Endodermal cell (in vitro differentiated cells): ENCODE measurements around the gene SPATA2. TPM values are rescaled to one million over a fixed set of nuclear protein-coding genes. Genes with fewer than 3 reads are reported as not detected.

ENCODE experiments used
- DNase-seq: peaks from one replicate; pipeline ENCODE4 v3.0.0-alpha.2; 2017
- H3K27ac ChIP-seq: 2 replicates; pipeline ENCODE4 v1.5.1; 2013; ENCODE audit warnings: mild to moderate bottlenecking, low read depth, low read length, moderate library complexity
- H3K27me3 ChIP-seq: 2 replicates; pipeline ENCODE4 v1.6.1; 2013; ENCODE audit warnings: mild to moderate bottlenecking, low read length, moderate library complexity; ENCODE audit not compliant: insufficient read depth, control insufficient read depth, poor library complexity, severe bottlenecking
- H3K36me3 ChIP-seq: 2 replicates; pipeline ENCODE4 v1.7.0; 2013; ENCODE audit warnings: mild to moderate bottlenecking, low read length, moderate library complexity; ENCODE audit not compliant: control insufficient read depth, insufficient read depth
- H3K4me1 ChIP-seq: one replicate; pipeline ENCODE4 v1.7.0; 2013; ENCODE audit warnings: low read length; ENCODE audit not compliant: control insufficient read depth, insufficient read depth
- H3K4me3 ChIP-seq: 2 replicates; pipeline ENCODE4 v1.5.1; 2013; ENCODE audit warnings: mild to moderate bottlenecking, low read length, moderate library complexity
- H3K9ac ChIP-seq: 2 replicates; pipeline ENCODE4 v1.6.1; 2013; ENCODE audit warnings: mild to moderate bottlenecking, low read length, moderate library complexity; ENCODE audit not compliant: poor library complexity, severe bottlenecking; ENCODE audit errors: extremely low read depth
- H3K9me3 ChIP-seq: 2 replicates; pipeline ENCODE4 v1.6.1; 2013; ENCODE audit warnings: mild to moderate bottlenecking, low read length, moderate library complexity; ENCODE audit not compliant: control insufficient read depth
- H3K27ac Mint-ChIP-seq: 2 replicates; pipeline ENCODE4 v1.8.0; 2020; ENCODE audit warnings: mixed read lengths
- H3K27me3 Mint-ChIP-seq: 2 replicates; pipeline ENCODE4 v1.8.0; 2021; ENCODE audit warnings: mild to moderate bottlenecking, mixed read lengths; ENCODE audit not compliant: insufficient read depth
- H3K36me3 Mint-ChIP-seq: 2 replicates; pipeline ENCODE4 v1.8.0; 2020; ENCODE audit warnings: low read depth, mixed read lengths
- H3K4me1 Mint-ChIP-seq: 2 replicates; pipeline ENCODE4 v1.8.0; 2020; ENCODE audit warnings: mixed read lengths
- H3K4me3 Mint-ChIP-seq: 2 replicates; pipeline ENCODE4 v1.8.0; 2020; ENCODE audit warnings: mild to moderate bottlenecking, moderate library complexity, mixed read lengths
- H3K9me3 Mint-ChIP-seq: 2 replicates; pipeline ENCODE4 v1.8.0; 2020; ENCODE audit warnings: mild to moderate bottlenecking, mixed read lengths
- WGBS, 2 experiments: methylation state at CpG; one replicate each; pipeline versions ENCODE4 v1.1.5 to v1.1.7; 2013; ENCODE audit warnings: missing lambda C conversion rate in 2 of 2, mixed read lengths in 1 of 2; ENCODE audit not compliant: insufficient coverage in 1 of 2, insufficient read length in 1 of 2; 5-methylcytosine and 5-hydroxymethylcytosine counted together
- total RNA-seq, 2 donors: library from RNA; stranded (reverse); fragmentation: NEBNext Ultra II Directional in 1 of 2; extraction: Animal tissue kit (Norgen Biotek cat#: 25700) in 1 of 2; gene quantifications; 2 replicates in 1 of 2; 3 replicates in 1 of 2; pipeline ENCODE4 v1.2.1, GENCODE V29; 2021
- TF ChIP-seq, protein P1 (sequence below): fragments of 200-600 bp; sonication (generic); conservative IDR thresholded peaks from 2 replicates; pipeline ENCODE4 v1.5.0; 2021; ENCODE audit warnings: antibody characterized with exemption, mild to moderate bottlenecking

Gene SPATA2
- total RNA-seq, 2 donors from 2014 or later = 8.6 to 10.4 TPM

DNA sequence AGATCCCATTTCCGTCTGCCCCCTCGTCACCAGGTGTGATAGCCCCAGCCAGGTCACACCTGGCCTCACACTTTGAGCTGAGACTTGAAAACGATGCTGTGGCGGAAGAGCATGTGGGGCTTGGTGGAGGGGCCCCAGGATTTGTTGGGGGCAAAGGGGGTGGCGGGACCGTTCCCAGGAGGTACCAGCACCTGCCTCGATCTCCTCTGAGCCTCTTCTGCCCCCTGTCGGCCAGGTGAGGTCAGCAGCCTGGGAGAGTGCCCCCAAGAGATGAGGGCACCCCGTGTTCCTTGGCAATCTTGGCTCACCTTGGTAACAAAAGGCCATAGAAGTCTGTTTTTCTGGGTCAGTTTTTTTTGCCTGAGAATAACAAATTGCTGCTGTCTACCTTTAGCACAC lies 25.4 kb downstream of the SPATA2 start:
- Mint-ChIP-seq H3K27ac (no peak overlapping the region), H3K4me3 (no peak overlapping the region), H3K4me1 (peaks cover 32% of the 10 kb centered on the region), H3K36me3 (peaks cover 9% of the 10 kb centered on the region), H3K9me3 (no peaks in the 10 kb centered on the region), H3K27me3 (peaks cover 1% of the 10 kb centered on the region)
- peaks cover 3% of the 10 kb centered on the region for H3K36me3 ChIP-seq
- peaks cover 23% of the 10 kb centered on the region for H3K4me1 ChIP-seq
- no peak overlapping the region for H3K4me3 ChIP-seq
- H3K27ac ChIP-seq = no peak overlapping the region
- H3K27me3 ChIP-seq = no peaks in the 10 kb centered on the region
- no peak overlapping the region for H3K9ac ChIP-seq
- DNase-seq = peak; percentile 68
- TF ChIP-seq, protein P1, sequence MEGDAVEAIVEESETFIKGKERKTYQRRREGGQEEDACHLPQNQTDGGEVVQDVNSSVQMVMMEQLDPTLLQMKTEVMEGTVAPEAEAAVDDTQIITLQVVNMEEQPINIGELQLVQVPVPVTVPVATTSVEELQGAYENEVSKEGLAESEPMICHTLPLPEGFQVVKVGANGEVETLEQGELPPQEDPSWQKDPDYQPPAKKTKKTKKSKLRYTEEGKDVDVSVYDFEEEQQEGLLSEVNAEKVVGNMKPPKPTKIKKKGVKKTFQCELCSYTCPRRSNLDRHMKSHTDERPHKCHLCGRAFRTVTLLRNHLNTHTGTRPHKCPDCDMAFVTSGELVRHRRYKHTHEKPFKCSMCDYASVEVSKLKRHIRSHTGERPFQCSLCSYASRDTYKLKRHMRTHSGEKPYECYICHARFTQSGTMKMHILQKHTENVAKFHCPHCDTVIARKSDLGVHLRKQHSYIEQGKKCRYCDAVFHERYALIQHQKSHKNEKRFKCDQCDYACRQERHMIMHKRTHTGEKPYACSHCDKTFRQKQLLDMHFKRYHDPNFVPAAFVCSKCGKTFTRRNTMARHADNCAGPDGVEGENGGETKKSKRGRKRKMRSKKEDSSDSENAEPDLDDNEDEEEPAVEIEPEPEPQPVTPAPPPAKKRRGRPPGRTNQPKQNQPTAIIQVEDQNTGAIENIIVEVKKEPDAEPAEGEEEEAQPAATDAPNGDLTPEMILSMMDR = peak; percentile 68
- no peaks in the 10 kb centered on the region for H3K9me3 ChIP-seq
- 86 to 90% methylated on average over 6 to 9 of the region's 9 CpGs for WGBS, 2 experiments

DNA sequence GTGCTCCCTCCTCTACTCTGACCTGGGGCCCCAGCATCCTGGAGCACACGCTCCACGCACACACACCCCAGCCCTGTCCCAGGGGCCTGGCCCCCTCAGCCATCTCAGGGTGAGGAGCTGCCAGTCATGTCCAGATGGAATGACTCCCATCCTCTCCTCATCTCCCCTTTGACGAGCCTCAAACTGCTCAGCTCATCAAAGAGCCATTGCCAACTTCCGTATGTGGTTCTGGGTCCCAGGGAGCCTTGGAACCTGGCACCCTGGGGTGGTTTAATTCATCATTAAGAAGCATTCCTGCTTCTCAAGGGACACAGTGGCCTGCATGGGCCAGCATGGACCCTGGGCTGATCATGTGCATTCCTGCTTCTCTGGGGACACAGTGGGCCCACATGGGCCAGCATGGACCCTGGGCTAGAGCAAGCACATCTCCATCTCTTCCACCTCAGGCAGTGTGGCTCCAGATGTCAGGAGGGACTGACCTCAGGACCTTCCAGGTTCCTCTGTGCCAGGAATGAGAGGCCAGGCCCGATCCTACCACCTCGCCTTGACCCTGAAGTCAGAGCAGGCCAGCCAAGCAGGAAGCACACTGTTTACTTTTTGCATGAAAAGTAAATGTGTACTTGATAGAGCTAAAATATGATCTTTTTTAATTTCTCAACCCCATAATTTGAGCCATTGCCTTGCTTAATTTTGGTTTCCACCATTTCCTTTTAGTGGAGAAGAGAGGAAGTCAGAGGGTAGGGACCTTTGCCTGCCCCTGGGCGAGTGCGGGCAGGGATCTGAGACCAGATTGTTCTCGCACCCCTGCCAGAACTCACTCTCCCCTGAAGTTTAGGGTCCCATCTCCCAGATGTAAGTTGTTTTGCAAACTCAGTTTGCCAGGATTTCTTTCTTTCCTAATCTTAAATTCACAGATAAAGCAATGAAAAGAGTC lies 26.1 kb downstream of the SPATA2 start:
- Mint-ChIP-seq H3K27me3 (peaks cover 1% of the 10 kb centered on the region), H3K4me3 (no peak overlapping the region), H3K9me3 (no peaks in the 10 kb centered on the region), H3K36me3 (peaks cover 11% of the 10 kb centered on the region), H3K4me1 (peaks cover 32% of the 10 kb centered on the region), H3K27ac (no peak overlapping the region)
- DNase-seq = no peak
- TF ChIP-seq, protein P1 = no peak
- H3K9ac ChIP-seq = no peak overlapping the region
- peak overlapping the region; percentile 44 for H3K27ac ChIP-seq
- H3K4me1 ChIP-seq = peaks cover 23% of the 10 kb centered on the region
- 92 to 93% methylated on average over 8 to 9 of the region's 9 CpGs for WGBS, 2 experiments
- H3K9me3 ChIP-seq = no peaks in the 10 kb centered on the region
- no peaks in the 10 kb centered on the region for H3K27me3 ChIP-seq
- no peak overlapping the region for H3K4me3 ChIP-seq
- peaks cover 10% of the 10 kb centered on the region for H3K36me3 ChIP-seq

DNA sequence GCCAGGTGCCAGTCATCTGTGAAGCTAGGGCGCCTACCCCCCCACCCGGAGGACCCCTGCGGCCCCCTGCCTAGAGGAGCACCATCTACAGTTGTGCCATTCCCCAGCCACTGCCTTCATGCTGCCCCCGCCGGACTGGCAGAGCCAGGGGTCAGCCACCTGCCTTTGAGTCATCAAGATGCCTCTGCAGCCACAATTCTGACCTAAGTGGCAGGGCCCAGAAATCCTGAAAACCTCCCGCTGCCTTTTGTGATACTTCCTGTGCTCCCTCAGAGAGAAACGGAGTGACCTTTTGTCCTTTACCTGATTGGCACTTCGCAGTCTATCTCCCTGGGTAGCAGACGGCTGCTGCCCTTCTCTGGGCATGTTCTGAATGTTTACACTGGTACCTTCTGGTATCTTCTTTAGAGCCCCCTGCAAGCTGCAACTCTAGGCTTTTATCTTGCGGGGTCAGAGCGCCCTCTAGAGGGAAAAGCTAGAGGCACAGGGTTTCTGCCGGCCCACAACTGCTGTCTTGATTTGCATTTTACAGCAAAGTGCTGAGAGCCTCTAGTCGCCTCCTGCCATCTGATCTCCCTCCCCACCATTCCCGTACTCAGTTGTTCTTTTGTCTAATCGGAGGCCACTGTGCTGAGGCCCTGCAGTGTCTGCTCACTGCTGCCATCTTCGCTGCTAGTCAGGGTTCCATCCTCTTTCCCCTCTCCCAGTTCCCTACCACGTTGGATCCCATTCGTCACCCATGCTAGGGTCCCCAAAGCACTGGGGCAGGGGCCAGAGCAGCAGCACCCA lies 26.9 kb downstream of the SPATA2 start:
- H3K4me1 ChIP-seq = peaks cover 16% of the 10 kb centered on the region
- H3K4me3 Mint-ChIP-seq = no peak overlapping the region
- H3K9me3 Mint-ChIP-seq = no peaks in the 10 kb centered on the region
- H3K36me3 ChIP-seq = peaks cover 17% of the 10 kb centered on the region
- H3K4me3 ChIP-seq = no peak overlapping the region
- H3K4me1 Mint-ChIP-seq = peaks cover 29% of the 10 kb centered on the region
- TF ChIP-seq, protein P1 = peak; percentile 96
- WGBS, 2 experiments = 35 to 50% methylated on average over 11 to 18 of the region's 18 CpGs
- H3K27ac ChIP-seq = peak overlapping the region; percentile 64
- peaks cover 11% of the 10 kb centered on the region for H3K36me3 Mint-ChIP-seq
- no peak overlapping the region for H3K27ac Mint-ChIP-seq
- H3K27me3 ChIP-seq = no peaks in the 10 kb centered on the region
- H3K9ac ChIP-seq = no peak overlapping the region
- peak; percentile 96 for DNase-seq
- H3K27me3 Mint-ChIP-seq = peaks cover 1% of the 10 kb centered on the region
- H3K9me3 ChIP-seq = no peaks in the 10 kb centered on the region
